Smooth muscle cell (in vitro differentiated cells): ENCODE results near the gene SECISBP2L. TPM values are rescaled to one million over a fixed set of nuclear protein-coding genes. Genes with fewer than 3 reads are reported as not detected.

ENCODE experiments used
- DNase-seq: peaks from one replicate; lab custom pipeline; 2025; ENCODE audit not compliant: unreplicated experiment; lab: John Stamatoyannopoulos, UW
- H2AFZ ChIP-seq: fragments of 200-600 bp; sonication (generic); 2 replicates; pipeline ENCODE4 v1.6.0; 2016; ENCODE audit warnings: antibody characterized with exemption, low read depth, mild to moderate bottlenecking
- H3F3A ChIP-seq: fragments of 200-600 bp; sonication (generic); 2 replicates; pipeline ENCODE4 v1.6.0; 2017; ENCODE audit warnings: antibody characterized with exemption, low read depth
- H3K27ac ChIP-seq: fragments of 200-600 bp; sonication (generic); 2 replicates; pipeline ENCODE4 v1.5.1; 2016; ENCODE audit warnings: low read depth, mild to moderate bottlenecking
- H3K27me3 ChIP-seq: fragments of 200-600 bp; sonication (generic); 2 replicates; pipeline ENCODE4 v1.6.1; 2016; ENCODE audit warnings: low read depth, mild to moderate bottlenecking
- H3K36me3 ChIP-seq: fragments of 200-600 bp; sonication (generic); 2 replicates; pipeline ENCODE4 v1.5.1; 2016; ENCODE audit warnings: low read depth
- H3K4me1 ChIP-seq: fragments of 200-600 bp; sonication (generic); 2 replicates; pipeline ENCODE4 v1.5.1; 2016; ENCODE audit warnings: low read depth
- H3K4me2 ChIP-seq: fragments of 200-600 bp; sonication (generic); 2 replicates; pipeline ENCODE4 v1.6.0; 2016; ENCODE audit warnings: mild to moderate bottlenecking
- H3K4me3 ChIP-seq: fragments of 200-600 bp; sonication (generic); 2 replicates; pipeline ENCODE4 v1.5.1; 2016; ENCODE audit warnings: mild to moderate bottlenecking
- H3K79me2 ChIP-seq: fragments of 200-600 bp; sonication (generic); 2 replicates; pipeline ENCODE4 v1.6.0; 2016; ENCODE audit warnings: low read depth, mild to moderate bottlenecking
- H3K9ac ChIP-seq: fragments of 200-600 bp; sonication (generic); 2 replicates; pipeline ENCODE4 v1.6.0; 2016; ENCODE audit warnings: low read depth
- H3K9me3 ChIP-seq: fragments of 200-600 bp; sonication (generic); replicated peaks from 2 replicates; pipeline ENCODE4 v1.5.1; 2016; ENCODE audit warnings: low read depth
- H4K20me1 ChIP-seq: fragments of 200-600 bp; sonication (generic); 2 replicates; pipeline ENCODE4 v1.6.0; 2016; ENCODE audit warnings: low read depth
- CTCF ChIP-seq: fragments of 200-600 bp; sonication (generic); IDR thresholded peaks from 2 replicates; pipeline ENCODE4 v1.5.1; 2017; ENCODE audit warnings: borderline replicate concordance, mild to moderate bottlenecking, antibody characterized with exemption; ENCODE audit not compliant: insufficient read depth, poor library complexity, severe bottlenecking
- WGBS: methylation state at CpG from one replicate; pipeline ENCODE4 v1.1.7; 2016; ENCODE audit warnings: low lambda C conversion rate; 5-methylcytosine and 5-hydroxymethylcytosine counted together
- polyA plus RNA-seq: library from polyadenylated mRNA; unstranded; fragments of >200 nt; fragmentation: Nextera tagmentation; extraction: Ambion mirVana; gene quantifications from 2 replicates; pipeline ENCODE4 v1.2.1, GENCODE V29; 2016
- total RNA-seq: library from RNA; depleted of rRNA; stranded (reverse); fragments of >200 nt; gene quantifications from 2 replicates; pipeline ENCODE4 v1.2.3, GENCODE V29; 2014

The SECISBP2L gene
- total and polyA plus RNA-seq, 2 experiments from 2014 or later = 13.7 to 24.0 TPM

GRCh38 chr15:49044002-49044401 lies 2.2 kb downstream of the SECISBP2L start:
- Histone ChIP-seq H3F3A (peaks cover 3% of the 10 kb centered on the region), H3K27me3 (no peaks in the 10 kb centered on the region), H3K4me3 (peak overlapping the region; percentile 89), H3K27ac (no peak overlapping the region), H3K4me1 (peaks cover 22% of the 10 kb centered on the region), H3K9me3 (no peaks in the 10 kb centered on the region), H3K36me3 (no peaks in the 10 kb centered on the region), H2AFZ (no peak overlapping the region), H4K20me1 (peaks cover 61% of the 10 kb centered on the region), H3K9ac (peak overlapping the region; percentile 86), H3K79me2 (peaks cover 70% of the 10 kb centered on the region), H3K4me2 (peak overlapping the region; percentile 98)
- no peak for TF ChIP-seq CTCF
- WGBS = 87% methylated on average over 3 of the region's 3 CpGs
- DNase-seq = no peak

GRCh38 chr15:49042165-49042564 lies 4.1 kb downstream of the SECISBP2L start:
- no peak overlapping the region for H3K4me2 ChIP-seq
- H3K27ac ChIP-seq = no peak overlapping the region
- peaks cover 31% of the 10 kb centered on the region for H3K4me1 ChIP-seq
- TF ChIP-seq CTCF = no peak
- no peak overlapping the region for H2AFZ ChIP-seq
- no peak for DNase-seq
- no peak overlapping the region for H3K9ac ChIP-seq
- H4K20me1 ChIP-seq = peaks cover 79% of the 10 kb centered on the region
- H3K36me3 ChIP-seq = no peaks in the 10 kb centered on the region
- no peaks in the 10 kb centered on the region for H3K9me3 ChIP-seq
- no peak overlapping the region for H3K4me3 ChIP-seq
- H3K79me2 ChIP-seq = peaks cover 88% of the 10 kb centered on the region
- no peaks in the 10 kb centered on the region for H3K27me3 ChIP-seq
- no peaks in the 10 kb centered on the region for H3F3A ChIP-seq

- no peak for DNase-seq
- H3K27me3 ChIP-seq = no peaks in the 10 kb centered on the region
- no peak overlapping the region for H2AFZ ChIP-seq
- H3K4me1 ChIP-seq = peaks cover 35% of the 10 kb centered on the region
- no peak overlapping the region for H3K27ac ChIP-seq
- no peak overlapping the region for H3K9ac ChIP-seq
- 79% methylated on average over 5 of the region's 5 CpGs for WGBS
- H3K79me2 ChIP-seq = peaks cover 93% of the 10 kb centered on the region
- TF ChIP-seq CTCF = no peak
- H3K4me3 ChIP-seq = no peak overlapping the region
- H3K9me3 ChIP-seq = no peaks in the 10 kb centered on the region
- H3K36me3 ChIP-seq = no peaks in the 10 kb centered on the region
- H3F3A ChIP-seq = no peaks in the 10 kb centered on the region
- H3K4me2 ChIP-seq = no peak overlapping the region
- peaks cover 87% of the 10 kb centered on the region for H4K20me1 ChIP-seq
Measured at GRCh38 chr15:49041426-49041825, 4.8 kb downstream of the SECISBP2L start.

GRCh38 chr15:49040151-49040550 lies 6.1 kb downstream of the SECISBP2L start:
- peaks cover 33% of the 10 kb centered on the region for H3K4me1 ChIP-seq
- no peak overlapping the region for H3K4me2 ChIP-seq
- H3K36me3 ChIP-seq = peaks cover 7% of the 10 kb centered on the region
- peaks cover 98% of the 10 kb centered on the region for H4K20me1 ChIP-seq
- H3K27ac ChIP-seq = no peak overlapping the region
- TF ChIP-seq CTCF = no peak
- no peak for DNase-seq
- H3K4me3 ChIP-seq = no peak overlapping the region
- H3K9me3 ChIP-seq = no peaks in the 10 kb centered on the region
- no peak overlapping the region for H3K9ac ChIP-seq
- no peaks in the 10 kb centered on the region for H3K27me3 ChIP-seq
- H2AFZ ChIP-seq = no peak overlapping the region
- H3K79me2 ChIP-seq = peaks cover 96% of the 10 kb centered on the region
- H3F3A ChIP-seq = no peaks in the 10 kb centered on the region
